Mucosa of stomach (tissue), 1 donor: ENCODE results near the gene FAM120A.

ENCODE experiments used
- H3K27me3 ChIP-seq: one replicate; pipeline ENCODE4 v1.7.0; 2013; ENCODE audit warnings: mild to moderate bottlenecking, low read length; ENCODE audit not compliant: control insufficient read depth, insufficient read depth
- H3K36me3 ChIP-seq: one replicate; pipeline ENCODE4 v1.7.0; 2013; ENCODE audit warnings: low read length; ENCODE audit not compliant: control insufficient read depth, insufficient read depth
- H3K4me1 ChIP-seq: one replicate; pipeline ENCODE4 v1.7.0; 2013; ENCODE audit warnings: mild to moderate bottlenecking, low read length; ENCODE audit not compliant: control insufficient read depth, insufficient read depth
- H3K4me3 ChIP-seq: one replicate; pipeline ENCODE4 v1.7.0; 2013; ENCODE audit warnings: low read length
- H3K9ac ChIP-seq: one replicate; pipeline ENCODE4 v1.7.0; 2013; ENCODE audit warnings: mild to moderate bottlenecking, low read length, moderate library complexity
- H3K9me3 ChIP-seq: one replicate; pipeline ENCODE4 v1.7.0; 2013; ENCODE audit warnings: mild to moderate bottlenecking, low read length, moderate library complexity; ENCODE audit not compliant: control insufficient read depth
- donor health status: Pancreatic carcinoma.

FAM120A gene

DNA sequence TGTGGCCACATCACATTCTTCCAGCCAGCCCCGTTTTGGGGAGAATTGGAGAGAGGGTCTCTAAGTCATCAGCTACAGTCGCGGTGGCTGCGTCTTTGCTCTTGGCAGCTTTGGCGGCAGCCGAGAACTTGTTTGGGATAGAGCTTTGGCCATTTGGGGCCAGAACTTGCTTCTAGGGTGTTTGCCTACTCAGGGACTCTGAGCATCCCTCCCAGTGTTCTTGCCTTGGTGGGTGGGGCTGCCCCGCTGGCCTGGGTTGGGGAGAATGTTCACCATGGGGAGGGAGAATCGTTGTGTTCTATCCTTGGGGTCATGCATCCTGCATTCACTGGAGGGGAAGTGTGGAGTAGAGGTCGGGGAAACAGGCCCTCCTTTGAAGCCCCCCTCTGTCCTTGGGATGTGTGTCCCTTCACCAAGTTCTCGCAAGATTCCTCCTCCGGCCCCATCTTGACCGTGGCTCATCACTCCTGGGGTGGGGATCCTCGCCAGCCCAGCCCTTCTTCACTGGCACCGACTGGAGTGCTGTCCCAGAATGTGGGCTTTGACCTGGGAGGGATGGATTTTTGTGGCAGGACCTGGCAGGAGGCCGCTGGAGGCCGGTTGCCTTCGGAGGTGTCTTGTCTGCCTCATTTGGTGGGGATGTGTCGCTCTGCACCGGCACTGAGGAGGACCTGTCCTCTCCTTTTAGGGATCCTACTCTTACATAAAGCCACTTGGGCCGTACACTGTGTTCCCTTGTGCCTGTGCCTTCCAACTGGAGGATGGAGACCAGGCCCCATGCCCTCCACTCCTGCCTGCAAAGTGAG is 128.4 kb downstream of the FAM120A start:
- peaks cover 52% of the 10 kb centered on the region for H3K4me1 ChIP-seq
- no peak overlapping the region for H3K4me3 ChIP-seq
- H3K9me3 ChIP-seq, result no peaks in the 10 kb centered on the region
- peak overlapping the region; percentile 12 for H3K9ac ChIP-seq
- H3K27me3 ChIP-seq, result no peaks in the 10 kb centered on the region
- H3K36me3 ChIP-seq, result no peaks in the 10 kb centered on the region

DNA sequence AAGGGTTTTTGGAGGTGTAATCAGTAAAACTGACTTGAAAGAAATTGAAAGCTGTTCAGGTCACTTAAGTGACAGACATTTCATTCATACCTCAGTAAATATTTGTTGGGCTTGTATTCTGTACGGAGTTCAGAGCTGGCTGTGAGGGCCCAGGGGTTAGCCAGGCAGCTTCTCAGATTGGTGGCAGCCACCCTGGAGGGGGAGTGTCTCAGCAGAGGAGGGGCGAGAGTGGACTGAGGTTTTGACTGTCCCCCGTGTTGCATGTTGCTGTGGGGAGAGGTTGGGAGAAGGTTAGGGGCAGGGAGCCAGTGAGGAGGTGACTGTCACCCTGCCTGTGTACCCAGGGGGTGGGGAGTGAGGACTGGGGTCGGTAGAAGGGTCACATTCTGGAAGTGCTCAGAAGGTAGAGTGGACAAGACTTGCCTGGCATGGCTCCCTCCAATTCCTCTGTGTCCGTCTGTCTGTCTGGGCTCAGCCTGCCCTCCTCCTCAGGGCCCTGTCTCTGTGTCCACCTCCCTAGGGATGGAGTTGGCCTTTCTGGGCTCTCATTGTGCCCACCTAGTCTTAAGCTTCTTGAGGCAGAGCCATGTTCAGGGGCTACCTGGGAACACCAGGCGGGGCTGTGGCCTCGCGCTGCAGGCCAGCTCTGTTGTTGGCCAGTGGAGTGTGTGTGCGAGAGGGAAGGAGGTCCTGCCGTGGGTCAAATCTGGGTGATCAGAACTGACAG is 129.3 kb downstream of the FAM120A start:
- Histone ChIP-seq H3K4me3 (no peak overlapping the region), H3K9me3 (no peaks in the 10 kb centered on the region), H3K4me1 (peaks cover 47% of the 10 kb centered on the region), H3K36me3 (no peaks in the 10 kb centered on the region), H3K27me3 (no peaks in the 10 kb centered on the region), H3K9ac (peak overlapping the region; percentile 8)

DNA sequence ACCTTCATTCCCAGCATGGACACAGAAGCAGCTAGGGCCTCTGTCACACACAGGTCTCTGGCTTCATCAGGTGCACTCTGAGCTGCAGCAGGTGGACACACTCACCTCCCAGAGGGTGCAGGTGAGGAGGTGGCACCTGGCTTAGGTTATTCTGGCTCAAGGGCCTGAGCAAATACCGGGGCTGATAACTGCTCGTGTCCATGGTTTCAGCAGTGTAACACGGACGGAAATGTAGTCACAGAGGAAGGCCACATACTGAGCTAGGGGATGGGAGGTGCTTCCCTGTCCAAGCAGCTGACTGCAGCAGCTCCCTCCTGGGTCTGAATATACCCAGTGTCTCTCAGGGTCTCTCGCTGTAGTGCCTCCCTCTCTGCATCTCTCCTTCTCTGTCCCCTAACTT is 130.6 kb downstream of the FAM120A start:
- Histone ChIP-seq H3K27me3 (no peaks in the 10 kb centered on the region), H3K4me3 (no peak overlapping the region), H3K4me1 (peaks cover 47% of the 10 kb centered on the region), H3K9ac (peak overlapping the region; percentile 19), H3K36me3 (no peaks in the 10 kb centered on the region), H3K9me3 (no peaks in the 10 kb centered on the region)

DNA sequence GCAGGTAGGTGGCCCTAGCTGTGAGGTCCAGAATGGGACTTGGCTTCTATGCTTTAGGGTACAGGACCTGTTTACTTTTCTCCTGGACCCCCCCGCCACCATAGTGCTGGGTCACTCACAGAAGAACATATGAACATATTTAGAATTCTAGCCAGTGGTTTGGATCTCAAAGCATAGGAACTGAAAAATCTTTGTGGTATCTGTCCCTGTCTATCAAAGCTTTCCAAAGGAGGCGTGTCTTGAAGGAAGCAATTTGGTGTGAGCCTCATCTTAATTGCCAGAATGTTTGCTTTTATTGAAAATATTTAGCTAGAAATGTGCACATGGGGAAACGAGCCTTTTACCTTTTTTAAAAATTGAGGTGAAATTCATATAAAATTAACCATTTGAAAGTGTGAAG is 131.1 kb downstream of the FAM120A start:
- peak overlapping the region; percentile 19 for H3K9ac ChIP-seq
- H3K4me1 ChIP-seq, result peaks cover 45% of the 10 kb centered on the region
- H3K4me3 ChIP-seq, result no peak overlapping the region
- H3K27me3 ChIP-seq, result no peaks in the 10 kb centered on the region
- no peaks in the 10 kb centered on the region for H3K36me3 ChIP-seq
- no peaks in the 10 kb centered on the region for H3K9me3 ChIP-seq

DNA sequence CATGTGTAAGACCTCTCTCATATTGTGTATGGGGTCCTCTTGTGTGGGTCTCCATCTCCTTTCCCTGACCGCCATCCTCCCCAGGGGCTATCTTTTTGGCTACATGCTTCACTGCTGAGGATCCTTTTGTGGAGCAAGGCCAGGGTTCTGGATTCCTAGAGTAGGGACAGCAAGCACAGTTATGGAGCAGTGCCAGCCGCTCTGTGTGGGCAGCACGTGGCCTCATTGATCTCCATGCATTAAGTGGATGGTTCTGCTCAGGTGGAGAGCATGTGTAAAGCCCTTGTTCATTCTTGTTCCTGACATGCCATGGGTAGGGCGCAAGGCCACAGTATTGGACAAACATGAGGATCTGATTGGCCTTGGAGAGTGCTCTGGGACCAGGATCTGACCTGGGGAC is 133.8 kb downstream of the FAM120A start:
- Histone ChIP-seq H3K4me3 (no peak overlapping the region), H3K9ac (no peak overlapping the region), H3K27me3 (no peaks in the 10 kb centered on the region), H3K36me3 (no peaks in the 10 kb centered on the region), H3K9me3 (no peaks in the 10 kb centered on the region), H3K4me1 (peaks cover 55% of the 10 kb centered on the region)

DNA sequence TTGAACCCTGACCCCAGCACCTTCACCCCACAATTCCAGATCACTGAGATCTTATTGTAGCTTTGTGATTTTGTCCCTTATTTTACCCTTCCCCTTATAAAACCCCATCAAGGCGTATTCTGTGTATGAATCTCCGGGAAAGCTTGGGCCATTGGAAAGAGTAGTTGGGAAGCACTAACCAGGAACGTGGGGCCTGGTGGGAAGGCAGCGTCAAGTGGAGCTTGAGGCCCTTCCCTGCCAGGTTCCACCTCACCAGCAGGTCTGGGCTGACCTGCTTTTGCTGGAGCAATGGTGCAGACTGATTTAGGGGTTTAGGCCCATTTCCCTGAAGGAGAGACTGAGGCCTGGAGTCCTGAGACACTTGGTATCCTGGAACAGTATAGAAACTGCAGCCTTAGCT is 134.2 kb downstream of the FAM120A start:
- Histone ChIP-seq H3K9ac (no peak overlapping the region), H3K27me3 (no peaks in the 10 kb centered on the region), H3K36me3 (no peaks in the 10 kb centered on the region), H3K9me3 (no peaks in the 10 kb centered on the region), H3K4me1 (peaks cover 51% of the 10 kb centered on the region), H3K4me3 (no peak overlapping the region)

DNA sequence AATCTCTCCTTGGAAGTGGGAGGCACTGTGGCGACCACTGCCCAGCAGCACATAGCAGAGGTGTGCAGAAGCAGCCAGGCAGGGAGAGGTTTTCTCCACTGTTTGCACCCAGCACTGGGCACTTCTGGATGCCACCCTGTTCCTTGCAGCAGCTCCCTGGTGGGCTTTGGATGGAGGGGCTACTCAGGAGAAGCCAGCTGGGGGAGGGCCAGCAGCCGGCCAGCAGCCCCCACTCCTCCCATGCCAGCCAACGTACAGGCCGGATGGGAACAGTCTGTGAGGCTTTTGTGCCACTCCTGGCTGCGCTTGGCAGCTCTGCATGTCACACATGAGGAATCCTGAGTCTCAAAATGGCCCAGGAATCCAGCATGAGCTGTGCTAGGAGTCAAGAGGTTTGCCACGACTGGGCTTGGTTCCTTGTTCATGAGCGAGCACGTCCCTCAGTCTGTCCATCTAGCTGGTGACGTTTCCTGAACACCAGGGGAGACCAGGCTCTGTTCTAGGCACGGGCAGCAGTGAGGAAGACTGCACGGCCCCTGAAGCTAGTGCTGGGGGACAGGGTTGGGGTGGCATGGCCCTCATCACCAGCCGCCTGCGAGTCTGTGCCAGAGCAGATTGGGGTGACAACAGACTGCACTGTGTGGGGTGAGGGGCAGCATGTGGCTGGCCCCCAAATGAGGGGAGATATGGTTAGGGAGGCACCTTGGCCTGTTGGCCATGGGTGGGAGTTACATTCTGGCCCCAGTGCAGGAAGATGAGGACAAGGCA is 135.0 kb downstream of the FAM120A start:
- Histone ChIP-seq H3K4me1 (peaks cover 43% of the 10 kb centered on the region), H3K9ac (no peak overlapping the region), H3K27me3 (no peaks in the 10 kb centered on the region), H3K36me3 (no peaks in the 10 kb centered on the region), H3K4me3 (no peak overlapping the region), H3K9me3 (no peaks in the 10 kb centered on the region)

DNA sequence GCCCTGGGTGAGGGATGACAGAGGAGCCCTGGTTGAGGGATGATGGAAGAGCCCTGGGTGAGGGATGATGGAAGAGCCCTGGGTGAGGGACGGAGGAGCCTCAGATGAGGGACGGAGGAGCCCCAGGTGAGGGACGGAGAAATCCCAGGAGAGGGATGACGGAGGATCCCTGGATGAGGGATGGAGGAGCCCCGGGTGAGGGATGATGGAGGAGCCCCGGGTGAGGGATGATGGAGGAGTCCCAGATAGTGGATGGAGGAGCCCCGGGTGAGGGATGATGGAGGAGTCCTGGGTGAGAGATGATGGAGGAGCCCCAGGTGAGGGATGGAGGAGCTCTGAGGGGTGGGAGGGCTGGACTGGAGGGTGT is 135.8 kb downstream of the FAM120A start:
- no peaks in the 10 kb centered on the region for H3K27me3 ChIP-seq
- no peak overlapping the region for H3K9ac ChIP-seq
- peaks cover 38% of the 10 kb centered on the region for H3K4me1 ChIP-seq
- no peaks in the 10 kb centered on the region for H3K36me3 ChIP-seq
- H3K9me3 ChIP-seq, result no peaks in the 10 kb centered on the region
- no peak overlapping the region for H3K4me3 ChIP-seq

DNA sequence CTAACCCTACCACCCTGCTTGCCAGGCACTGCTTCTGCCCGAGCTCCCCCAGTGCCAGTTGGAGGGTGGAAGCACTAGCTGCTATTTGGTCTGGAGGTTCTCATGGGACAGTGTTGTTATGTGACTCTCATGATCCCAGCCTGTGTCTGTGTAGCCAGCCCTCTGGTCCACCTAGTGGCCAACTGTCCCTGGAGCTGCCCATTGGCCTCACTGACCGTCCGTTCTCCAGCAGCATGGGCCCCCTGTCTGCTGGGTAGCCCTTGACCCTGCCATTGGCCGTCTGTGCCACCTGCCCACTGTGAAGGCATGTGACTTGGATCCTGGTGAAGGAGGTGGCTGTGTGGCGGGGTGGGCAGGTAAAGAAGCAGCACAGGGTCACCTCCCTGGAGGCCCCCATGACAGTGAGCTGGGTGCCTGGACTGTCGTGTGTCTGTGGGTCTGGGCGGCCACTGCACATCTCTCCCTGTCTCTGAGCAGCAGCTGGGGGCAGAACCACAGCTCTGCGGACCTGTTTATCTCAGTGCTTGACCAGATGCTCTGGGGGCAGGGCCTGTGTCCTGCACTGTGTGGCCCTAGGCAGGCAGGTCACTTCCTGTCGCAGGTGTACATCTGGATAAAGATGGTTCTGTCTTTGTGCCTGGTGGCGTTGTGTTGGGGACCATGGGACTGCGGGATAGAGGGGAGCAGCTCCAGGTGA is 136.3 kb downstream of the FAM120A start:
- Histone ChIP-seq H3K4me1 (peaks cover 37% of the 10 kb centered on the region), H3K4me3 (no peak overlapping the region), H3K9me3 (no peaks in the 10 kb centered on the region), H3K9ac (no peak overlapping the region), H3K36me3 (no peaks in the 10 kb centered on the region), H3K27me3 (no peaks in the 10 kb centered on the region)

DNA sequence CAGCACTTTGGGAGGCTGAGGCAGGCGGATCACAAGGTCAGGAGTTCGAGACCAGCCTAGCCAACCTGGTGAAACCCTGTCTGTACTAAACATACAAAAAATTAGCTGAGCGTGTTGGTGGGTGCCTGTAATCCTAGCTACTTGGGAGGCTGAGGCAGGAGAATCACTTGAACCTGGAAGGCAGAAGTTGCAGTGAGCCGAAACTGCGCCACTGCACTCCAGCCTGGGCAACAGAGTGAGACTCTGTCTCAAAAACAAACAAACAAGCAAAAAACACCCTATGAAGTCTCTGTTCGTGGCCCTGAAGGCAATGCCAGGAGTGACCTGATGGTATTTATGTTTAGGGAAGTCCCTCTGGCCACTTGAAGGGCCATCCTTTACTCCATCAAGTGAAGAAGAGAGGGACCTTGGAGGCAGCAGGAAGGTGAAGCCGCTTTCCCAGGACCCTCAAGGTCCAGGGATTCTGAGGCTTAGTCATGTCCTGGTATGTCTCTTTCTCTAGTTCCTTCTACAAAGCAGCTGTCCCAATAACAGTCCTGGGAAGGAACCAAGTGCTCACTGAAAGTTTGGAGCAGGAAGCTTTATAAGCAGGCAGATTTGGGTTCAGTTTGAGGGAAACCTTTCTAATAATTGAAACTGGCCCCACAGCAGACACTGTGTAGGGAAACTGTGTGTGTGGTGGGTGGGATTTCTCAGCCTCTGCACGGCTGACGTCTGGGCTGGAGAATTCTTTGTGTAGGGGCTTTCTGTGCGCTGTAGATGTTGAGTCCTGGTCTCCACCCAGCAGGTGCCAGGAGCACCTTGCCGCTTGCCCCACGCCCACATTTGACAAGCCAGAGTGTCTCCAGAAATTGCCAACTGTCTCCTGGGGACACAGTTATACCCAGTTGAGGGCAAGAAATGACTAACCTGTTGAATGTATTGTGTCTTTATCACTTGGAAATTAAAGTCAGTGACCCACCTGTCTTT is 137.4 kb downstream of the FAM120A start:
- Histone ChIP-seq H3K4me3 (no peak overlapping the region), H3K9ac (no peak overlapping the region), H3K9me3 (no peaks in the 10 kb centered on the region), H3K27me3 (no peaks in the 10 kb centered on the region), H3K4me1 (peaks cover 39% of the 10 kb centered on the region), H3K36me3 (no peaks in the 10 kb centered on the region)

DNA sequence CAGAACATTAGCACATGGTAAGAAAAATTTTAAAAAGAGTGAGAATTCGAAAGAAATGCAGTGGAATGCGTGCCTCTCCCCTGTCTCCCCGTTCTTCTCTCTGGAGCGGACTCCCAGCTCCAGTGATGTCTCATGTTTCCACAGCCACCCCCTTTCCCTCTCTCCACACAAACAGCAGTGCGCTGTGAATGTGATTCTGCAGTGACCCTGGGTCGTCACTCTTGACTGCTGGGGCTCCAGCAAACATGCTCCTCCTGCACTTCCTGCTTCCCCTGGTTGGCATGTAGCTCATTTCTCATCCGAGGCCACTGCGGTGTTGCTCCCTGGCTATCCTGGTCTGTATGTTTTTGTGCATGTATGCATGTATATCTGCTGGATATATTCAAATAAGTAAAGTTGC is 138.2 kb downstream of the FAM120A start:
- Histone ChIP-seq H3K36me3 (no peaks in the 10 kb centered on the region), H3K4me1 (peaks cover 46% of the 10 kb centered on the region), H3K9ac (no peak overlapping the region), H3K27me3 (no peaks in the 10 kb centered on the region), H3K9me3 (no peaks in the 10 kb centered on the region), H3K4me3 (no peak overlapping the region)
